GM19395 (cell line): ENCODE data around the gene MXD3.
"Not testable (repeated sequence)": the region's sequence is repeated elsewhere in the genome, so short reads cannot be mapped to it uniquely, and the experiment has no call there.

Experiments used
- ATAC-seq: cut with Tn5 transposase; IDR thresholded peaks from one replicate; pipeline ENCODE4 v1.9.1; 2021; ENCODE audit warnings: mild to moderate bottlenecking, moderate library complexity; ENCODE audit not compliant: unreplicated experiment

Gene MXD3

DNA sequence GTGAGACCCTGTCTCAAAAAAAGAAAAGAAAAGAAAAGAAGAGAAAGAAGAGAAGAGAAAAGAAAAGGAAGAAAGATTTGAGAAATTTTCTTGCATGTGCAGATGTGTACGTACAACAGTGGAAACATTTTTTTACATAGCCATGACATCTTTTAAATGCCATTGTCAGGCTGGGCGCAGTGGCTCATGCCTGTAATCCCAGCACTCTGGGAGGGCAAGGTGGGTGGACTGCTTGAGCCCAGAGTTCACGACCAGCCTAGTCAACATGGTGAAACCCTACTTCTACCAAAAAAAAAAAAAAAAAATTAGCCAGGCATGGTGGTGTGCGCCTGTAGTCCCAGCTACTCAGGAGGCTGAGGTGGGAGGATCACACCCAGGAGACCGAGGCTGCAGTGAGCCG lies 33.2 kb upstream of the MXD3 start:
- no peak for ATAC-seq

- ATAC-seq: no peak
Observed at GRCh38 chr5:177343777-177344176, 32.1 kb upstream of the MXD3 start.

DNA sequence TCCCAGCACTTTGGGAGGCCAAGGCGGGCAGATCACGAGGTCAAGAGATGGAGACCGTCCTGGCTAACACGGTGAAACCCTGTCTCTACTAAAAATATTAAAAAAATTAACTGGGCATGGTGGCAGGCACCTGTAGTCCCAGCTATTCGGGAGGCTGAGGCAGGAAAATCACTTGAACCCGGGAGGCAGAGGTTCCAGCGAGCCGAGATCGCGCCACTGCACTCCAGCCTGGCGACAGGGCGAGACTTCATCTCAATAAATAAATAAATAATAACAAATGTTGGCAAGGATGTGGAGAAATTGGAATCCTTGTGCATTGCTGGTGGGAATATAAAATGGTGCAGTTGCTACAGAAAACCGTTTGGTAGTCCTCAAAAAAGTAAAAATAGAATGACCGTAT lies 31.3 kb upstream of the MXD3 start:
- ATAC-seq: not testable (repeated sequence)

DNA sequence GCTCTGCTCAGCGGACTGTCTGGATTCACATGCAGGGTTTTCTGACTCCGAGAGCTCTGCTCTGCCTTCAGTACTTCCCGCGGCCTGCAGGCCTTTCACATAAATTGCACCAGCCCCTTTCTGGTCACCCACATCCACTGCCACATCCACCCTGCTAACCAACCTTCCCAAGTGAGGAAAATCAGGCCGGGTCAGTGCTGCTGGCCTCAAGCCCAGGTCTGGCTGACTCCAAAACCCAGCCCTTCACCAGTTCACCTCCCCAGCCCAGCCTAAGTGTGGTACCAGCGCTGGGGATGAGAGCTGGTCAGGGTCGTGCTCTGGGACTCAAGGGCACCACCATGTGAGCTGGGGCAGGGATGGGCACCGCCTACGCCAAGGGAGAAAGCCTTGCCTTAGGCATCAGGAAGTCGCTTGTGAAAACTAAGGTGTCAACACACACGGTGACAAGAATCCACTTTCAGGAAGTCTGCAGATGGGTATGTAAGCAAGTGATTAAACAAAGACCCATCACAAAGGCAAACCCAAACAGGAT lies 27.5 kb upstream of the MXD3 start:
- no peak for ATAC-seq

DNA sequence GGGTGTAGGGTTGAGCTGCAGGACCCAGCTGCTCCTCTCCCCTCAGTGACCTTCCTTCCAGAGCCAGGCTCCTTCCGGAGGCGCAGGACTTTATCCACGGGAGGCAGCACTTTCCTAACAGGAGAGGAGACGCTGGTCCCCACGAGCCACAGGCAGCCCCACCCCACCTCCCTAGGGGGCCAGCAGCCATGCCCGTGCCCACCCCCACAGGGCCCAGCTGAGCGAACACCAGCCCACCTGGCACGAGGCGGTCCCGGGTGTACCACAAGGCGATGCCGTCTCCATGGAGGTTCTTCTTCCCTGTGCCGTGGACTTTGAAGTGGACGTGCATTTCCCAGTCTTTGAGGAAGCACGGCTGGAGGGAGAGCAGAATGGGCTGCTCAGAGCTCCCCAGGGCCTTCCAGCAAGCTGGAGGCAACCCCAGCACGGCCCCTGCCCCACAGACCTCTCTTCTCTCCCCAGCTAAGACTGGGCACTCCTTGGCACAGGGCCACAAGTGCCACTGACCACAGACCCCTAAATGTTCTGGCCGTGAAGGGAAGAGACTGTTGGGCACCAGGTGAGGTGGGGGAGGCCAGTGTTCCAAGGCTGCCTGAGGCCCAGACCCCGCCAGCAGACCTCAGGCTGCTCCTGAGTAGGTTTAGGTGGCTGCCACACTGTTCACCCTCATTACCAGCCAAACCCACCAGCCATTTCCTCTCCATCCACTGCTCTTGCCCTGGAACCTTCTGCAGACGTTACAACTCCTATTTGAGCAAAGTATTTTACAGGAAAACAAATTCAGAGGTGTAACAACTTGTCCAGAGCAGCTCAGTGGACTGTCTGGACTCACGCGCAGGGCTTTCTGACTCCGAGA lies 26.8 kb upstream of the MXD3 start:
- no peak for ATAC-seq

DNA sequence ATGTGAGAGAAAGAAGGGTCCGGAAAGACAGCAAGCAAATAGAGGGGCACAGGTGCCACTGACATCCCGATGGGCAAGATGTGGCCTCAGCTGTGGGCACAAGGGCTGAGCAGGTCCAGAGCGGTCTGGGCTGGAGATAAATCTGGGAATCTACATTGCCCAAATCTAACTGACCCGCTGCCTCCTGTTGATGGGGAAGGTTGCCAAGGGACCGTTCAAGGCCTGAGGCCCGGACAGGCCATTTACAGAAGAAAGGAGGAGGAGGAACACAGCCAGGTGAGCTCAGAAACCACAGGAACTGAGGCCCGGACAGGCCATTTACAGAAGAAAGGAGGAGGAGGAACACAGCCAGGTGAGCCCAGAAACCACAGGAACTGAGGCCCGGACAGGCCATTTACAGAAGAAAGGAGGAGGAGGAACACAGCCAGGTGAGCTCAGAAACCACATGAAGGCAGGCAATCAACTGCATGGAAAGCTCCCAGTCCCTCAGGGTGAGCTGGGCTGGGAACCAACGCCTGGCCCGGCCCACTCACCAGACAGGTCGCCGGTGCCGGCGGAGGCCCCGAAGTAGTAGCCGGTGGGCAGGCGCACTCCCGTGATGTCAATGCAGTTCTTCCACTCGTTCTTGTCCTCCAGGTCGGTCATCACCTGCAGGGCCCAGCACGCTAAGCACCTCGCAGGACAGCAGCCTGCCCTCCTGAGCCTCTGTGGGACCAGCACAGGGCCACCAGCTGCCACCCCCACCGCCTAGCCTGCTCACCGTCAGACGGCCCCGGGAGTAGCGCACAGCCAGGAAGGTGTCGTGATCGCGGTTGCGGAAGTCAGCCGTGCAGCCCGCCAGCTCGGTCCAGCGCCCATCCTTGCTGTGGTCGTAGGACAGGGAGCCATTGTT lies 25.2 kb upstream of the MXD3 start:
- ATAC-seq: no peak

- no peak for ATAC-seq
Observed at GRCh38 chr5:177336112-177336511, 24.4 kb upstream of the MXD3 start.

DNA sequence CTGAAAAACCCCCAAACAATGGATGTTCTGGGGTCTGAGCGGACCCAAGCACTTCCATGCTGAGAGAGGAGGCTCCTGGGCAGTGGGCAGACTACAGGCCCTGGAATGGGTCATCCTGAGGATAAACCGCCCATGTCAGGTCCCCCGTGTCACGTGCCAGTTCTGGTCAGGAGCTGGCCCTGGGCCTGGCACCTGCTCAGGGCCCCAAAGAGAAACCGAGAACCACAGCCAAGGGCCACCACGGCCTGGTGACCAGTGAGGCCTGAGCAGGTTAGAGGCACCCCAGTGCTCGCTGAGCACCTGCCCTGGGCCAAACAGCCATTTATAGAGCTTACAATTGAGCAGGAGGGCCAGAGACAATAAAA lies 24.0 kb upstream of the MXD3 start:
- no peak for ATAC-seq

- ATAC-seq: no peak
Observed at GRCh38 chr5:177334781-177335700, 23.3 kb upstream of the MXD3 start.

- no peak for ATAC-seq
Observed at GRCh38 chr5:177334155-177334551, 22.5 kb upstream of the MXD3 start.

DNA sequence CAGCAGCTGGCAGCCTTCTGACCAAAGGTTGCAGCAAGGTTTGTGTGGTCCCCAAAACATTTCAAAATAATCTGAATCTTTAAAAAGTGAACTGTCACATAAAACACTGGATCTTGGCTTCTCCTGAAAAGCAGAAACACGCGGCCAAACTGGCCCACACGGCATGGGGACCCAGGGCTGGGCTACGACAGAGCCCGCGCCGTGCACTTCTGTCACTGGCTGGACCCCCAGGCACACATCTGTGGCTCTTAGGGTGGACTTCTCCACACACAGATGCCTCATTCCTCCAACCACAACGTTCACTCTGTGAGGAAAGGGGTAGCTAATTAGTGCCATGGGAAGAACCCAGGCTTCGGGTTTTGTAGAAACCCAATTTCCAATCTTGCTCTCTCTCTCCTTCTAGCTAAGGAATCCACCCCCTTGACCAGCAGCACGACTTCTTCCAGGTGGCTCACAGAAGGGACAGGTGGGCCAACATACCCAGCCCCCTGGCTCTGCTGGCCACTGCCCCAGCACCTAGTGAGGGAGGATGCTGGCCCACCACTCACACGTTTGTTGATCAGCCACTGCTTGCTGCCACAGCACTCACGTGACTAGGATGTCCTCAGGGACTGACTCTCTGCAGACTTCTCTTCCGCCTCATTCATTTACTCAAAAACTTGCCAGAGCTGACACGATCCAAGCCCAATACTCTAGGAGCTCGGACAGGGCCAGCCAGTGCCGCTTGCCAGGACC lies 21.9 kb upstream of the MXD3 start:
- no peak for ATAC-seq

GRCh38 chr5:177332896-177333260 lies 21.2 kb upstream of the MXD3 start:
- no peak for ATAC-seq

DNA sequence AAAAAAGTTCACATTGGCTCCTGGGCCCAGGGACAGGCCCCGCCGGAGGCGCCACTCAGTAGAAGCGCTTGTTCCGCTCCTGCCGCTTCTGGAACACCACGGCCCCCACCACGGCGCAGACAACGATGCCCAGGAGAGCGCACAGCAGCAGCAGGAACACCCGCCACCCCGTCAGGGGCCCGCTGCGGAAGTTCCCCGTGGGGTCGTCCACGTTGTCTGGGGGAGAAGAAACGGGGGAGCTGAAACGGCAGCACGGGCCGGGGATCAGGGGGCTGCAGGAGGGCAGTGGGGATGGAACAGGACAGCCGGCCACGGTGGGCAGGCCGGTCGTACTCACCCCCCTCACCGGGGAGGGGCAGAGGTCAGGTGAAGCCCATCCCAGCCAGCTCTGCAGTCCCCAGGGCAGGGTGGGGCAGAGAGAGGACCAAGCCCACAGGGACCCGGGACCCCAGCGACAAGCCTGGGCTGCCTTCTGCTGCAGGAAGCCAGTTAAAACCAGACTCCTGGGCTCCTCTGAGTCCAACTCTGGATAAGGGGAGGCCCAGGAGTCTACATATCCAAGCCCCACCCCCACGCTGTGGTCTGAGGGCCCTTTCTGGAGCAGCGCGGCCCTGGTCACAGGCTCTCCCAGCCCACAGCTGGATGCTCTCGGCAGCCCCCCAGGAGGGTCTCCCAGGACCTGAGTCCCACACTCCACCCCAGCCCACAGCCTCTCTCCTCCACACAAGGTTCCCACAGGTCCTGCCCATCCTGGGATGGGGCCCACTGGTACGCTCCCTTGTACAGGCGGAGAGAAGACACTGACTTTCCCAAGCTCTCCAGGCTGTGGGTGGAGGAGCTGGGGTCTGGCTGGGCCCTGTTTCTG lies 20.6 kb upstream of the MXD3 start:
- ATAC-seq: no peak

GRCh38 chr5:177330991-177331842 lies 19.5 kb upstream of the MXD3 start:
- ATAC-seq: no peak

DNA sequence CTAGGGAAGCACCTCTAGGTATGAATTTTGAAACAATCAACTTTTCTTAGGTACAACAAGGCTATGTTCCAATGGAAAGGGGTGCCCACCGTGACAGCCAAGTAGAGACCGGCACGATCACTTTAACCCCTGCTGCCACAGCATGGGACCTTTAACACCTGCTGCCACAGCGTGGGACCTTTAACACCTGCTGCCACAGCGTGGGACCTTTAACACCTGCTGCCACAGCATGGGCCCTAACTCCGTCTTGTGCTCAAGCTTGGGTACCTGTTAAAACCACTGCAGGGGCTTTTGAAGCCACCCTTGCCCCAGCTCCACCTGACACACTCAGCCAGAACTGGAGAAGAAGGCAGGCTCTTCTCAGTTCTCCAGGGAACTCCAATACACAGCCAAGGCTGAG lies 18.2 kb upstream of the MXD3 start:
- ATAC-seq: no peak

DNA sequence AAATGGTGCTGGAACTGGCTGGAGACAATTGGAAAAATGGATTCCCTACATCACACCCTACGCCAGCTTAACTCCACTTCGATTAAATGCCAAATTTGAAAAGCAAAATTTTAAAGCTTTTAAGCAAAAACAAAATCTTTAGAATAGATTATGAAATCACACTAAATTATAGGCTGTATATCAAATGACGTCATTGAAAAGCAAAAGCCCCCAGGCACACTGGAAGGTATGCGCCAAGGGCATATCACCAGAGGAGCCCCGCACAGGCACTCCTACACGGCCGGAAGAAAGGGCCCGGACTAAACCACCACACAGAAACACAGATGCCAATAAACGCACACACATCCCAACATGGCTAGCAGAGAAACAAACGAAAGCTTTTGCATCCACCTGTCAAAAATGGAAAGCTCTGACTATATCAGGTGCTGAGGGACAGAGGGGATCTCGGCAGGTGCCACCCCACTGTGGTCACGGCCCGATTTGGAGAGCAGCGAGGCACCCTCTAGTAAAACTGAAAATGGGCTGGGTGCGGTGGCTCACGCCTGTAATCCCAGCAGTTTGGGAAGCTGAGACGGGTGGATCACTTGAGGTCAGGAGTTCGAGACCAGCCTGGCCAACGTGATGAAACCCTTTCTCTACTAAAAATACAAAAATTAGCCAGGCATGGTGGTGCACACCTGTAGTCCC lies 17.0 kb upstream of the MXD3 start:
- ATAC-seq: no peak
